SK-N-SH (cell line): Measurements from ENCODE around the gene KRTAP3-2. TPM values are rescaled to one million over a fixed set of nuclear protein-coding genes. Genes with fewer than 3 reads are reported as not detected.

Source experiments
- CTCF ChIA-PET: fragments of 300-600, 350-600 bp; formaldehyde crosslinking; extraction: SDS; loops from one replicate; lab custom pipeline; 2021; lab: Yijun Ruan, JAX
- POLR2A ChIA-PET: fragments of 350-600 bp; sonication (Branson Sonifier 250); formaldehyde crosslinking; extraction: SDS; loops from one replicate; lab custom pipeline; 2020; ENCODE audit warnings: antibody characterized with exemption, inconsistent platforms; lab: Yijun Ruan, JAX
- DNase-seq: peaks from one replicate; pipeline ENCODE4 v3.0.0; 2012
- H2AFZ ChIP-seq: fragments of 200-600 bp; sonication (generic); 2 replicates; pipeline ENCODE4 v1.8.1; 2016; ENCODE audit warnings: antibody characterized with exemption, mild to moderate bottlenecking, low read depth
- H3F3A ChIP-seq: fragments of 200-600 bp; sonication (generic); replicated peaks from 2 replicates; pipeline ENCODE3; 2016; ENCODE audit warnings: antibody characterized with exemption, mild to moderate bottlenecking; ENCODE audit not compliant: insufficient read depth
- H3K27ac ChIP-seq, 2 experiments: fragments of 200-500 bp in 1 of 2; fragments of 200-600 bp in 1 of 2; sonication (Bioruptor generic) in 1 of 2; sonication (generic), shearing (Covaris generic) in 1 of 2; 2 replicates each; pipeline versions ENCODE4 v1.5.1 to v1.6.1; 2014 to 2016; ENCODE audit warnings: low read depth in 2 of 2, inconsistent platforms in 1 of 2, low read length in 1 of 2, mild to moderate bottlenecking in 1 of 2, mixed read lengths in 1 of 2
- H3K27me3 ChIP-seq: fragments of 200-600 bp; sonication (generic), shearing (Covaris generic); 2 replicates; pipeline ENCODE4 v1.6.1; 2016; ENCODE audit warnings: mixed run types; ENCODE audit not compliant: insufficient read depth
- H3K36me3 ChIP-seq, 2 experiments: fragments of 200-500 bp in 1 of 2; fragments of 200-600 bp in 1 of 2; sonication (Bioruptor generic) in 1 of 2; sonication (generic) in 1 of 2; replicated peaks in 1 of 2; 2 replicates each; pipeline versions ENCODE3 to v1.5.1; 2014 to 2016; ENCODE audit warnings: low read length in 1 of 2, mild to moderate bottlenecking in 1 of 2; ENCODE audit not compliant: insufficient read depth in 2 of 2, control insufficient read depth in 1 of 2
- H3K4me1 ChIP-seq, 2 experiments: fragments of 200-500 bp in 1 of 2; fragments of 200-600 bp in 1 of 2; sonication (Bioruptor generic) in 1 of 2; sonication (generic), shearing (Covaris generic) in 1 of 2; 2 replicates each; pipeline versions ENCODE4 v1.5.1 to v1.6.1; 2014 to 2016; ENCODE audit warnings: low read depth in 1 of 2, low read length in 1 of 2, mixed run types in 1 of 2; ENCODE audit not compliant: insufficient read depth in 2 of 2, control insufficient read depth in 1 of 2
- H3K4me2 ChIP-seq: fragments of 200-600 bp; sonication (generic), shearing (Covaris generic); 2 replicates; pipeline ENCODE4 v1.6.1; 2017; ENCODE audit warnings: mixed run types
- H3K4me3 ChIP-seq, 2 experiments: fragments of 200-500 bp in 1 of 2; fragments of 200-600 bp in 1 of 2; sonication (Bioruptor generic) in 1 of 2; sonication (generic), shearing (Covaris generic) in 1 of 2; 2 replicates each; pipeline versions ENCODE4 v1.5.1 to v1.8.1; 2014 to 2016; ENCODE audit warnings: low read depth in 2 of 2, inconsistent platforms in 1 of 2, low read length in 1 of 2, mild to moderate bottlenecking in 1 of 2, mixed read lengths in 1 of 2, moderate library complexity in 1 of 2
- H3K79me2 ChIP-seq: fragments of 200-600 bp; sonication (generic); 2 replicates; pipeline ENCODE4 v1.8.1; 2017; ENCODE audit warnings: mild to moderate bottlenecking; ENCODE audit not compliant: insufficient read depth
- H3K9ac ChIP-seq: fragments of 200-600 bp; sonication (generic); 2 replicates; pipeline ENCODE4 v1.6.1; 2017; ENCODE audit warnings: mixed run types
- H3K9me2 ChIP-seq: fragments of 200-600 bp; sonication (generic); 2 replicates; pipeline ENCODE4 v1.6.1; 2017; ENCODE audit warnings: mixed run types
- H3K9me3 ChIP-seq: fragments of 200-600 bp; sonication (generic); 2 replicates; pipeline ENCODE4 v1.6.1; 2017; ENCODE audit warnings: mixed run types, mild to moderate bottlenecking, moderate library complexity
- H4K20me1 ChIP-seq: fragments of 200-600 bp; sonication (generic); 2 replicates; pipeline ENCODE4 v1.6.1; 2017; ENCODE audit warnings: mild to moderate bottlenecking, mixed run types; ENCODE audit not compliant: insufficient read depth
- EP300 ChIP-seq, 2 experiments: IDR thresholded peaks; 2 replicates each; pipeline versions ENCODE4 v1.4.0 to v1.6.1; 2012; ENCODE audit warnings: borderline replicate concordance in 1 of 2, low read depth in 1 of 2, low read length in 1 of 2
- FOSL2 ChIP-seq: IDR thresholded peaks from 2 replicates; pipeline ENCODE4 v1.4.0; 2012; ENCODE audit warnings: low read depth, mild to moderate bottlenecking, moderate library complexity, borderline replicate concordance
- FOXJ3 ChIP-seq: sonication (generic); formaldehyde crosslinking; IDR thresholded peaks from 2 replicates; pipeline ENCODE4 v1.5.1; 2020; ENCODE audit warnings: mild to moderate bottlenecking, missing genetic modification reagents
- FOXM1 ChIP-seq: IDR thresholded peaks from 2 replicates; pipeline ENCODE4 v1.4.0; 2012; ENCODE audit warnings: low read depth, mild to moderate bottlenecking
- GABPA ChIP-seq: IDR thresholded peaks from 2 replicates; pipeline ENCODE4 v1.4.0; 2012; ENCODE audit warnings: low read depth, mild to moderate bottlenecking
- JUND ChIP-seq: IDR thresholded peaks from 2 replicates; pipeline ENCODE4 v1.4.0; 2012
- MEF2A ChIP-seq: IDR thresholded peaks from 2 replicates; pipeline ENCODE4 v1.4.0; 2012; ENCODE audit warnings: low read depth, borderline replicate concordance
- POLR2AphosphoS5 ChIP-seq: IDR thresholded peaks from 2 replicates; pipeline ENCODE4 v1.6.1; 2012; ENCODE audit warnings: low read depth, low read length
- RCOR1 ChIP-seq: fragments of 150-350 bp; IDR thresholded peaks from 2 replicates; pipeline ENCODE4 v1.6.1; 2017; ENCODE audit warnings: antibody characterized with exemption, low read length
- RXRA ChIP-seq: IDR thresholded peaks from 2 replicates; pipeline ENCODE4 v1.4.0; 2012; ENCODE audit warnings: low read depth, mild to moderate bottlenecking, borderline replicate concordance
- SMC3 ChIP-seq: IDR thresholded peaks from 2 replicates; pipeline ENCODE4 v1.6.1; 2012; ENCODE audit warnings: low read depth, low read length, improper control_type of control experiment
- TEAD4 ChIP-seq: IDR thresholded peaks from 2 replicates; pipeline ENCODE4 v1.4.0; 2012; ENCODE audit warnings: mild to moderate bottlenecking, borderline replicate concordance; ENCODE audit not compliant: insufficient read depth
- WGBS: methylation state at CpG from one replicate; pipeline ENCODE4 v1.1.6; 2017; ENCODE audit warnings: low lambda C conversion rate; 5-methylcytosine and 5-hydroxymethylcytosine counted together
- polyA plus RNA-seq, 3 experiments: library from polyadenylated mRNA; depleted of rRNA; stranded (reverse); fragments of >200 nt; gene quantifications; 2 replicates each; pipeline ENCODE4 v1.2.3, GENCODE V29; 2012
- TF ChIP-seq, protein P1 (sequence below): IDR thresholded peaks from 2 replicates; pipeline ENCODE4 v1.4.0; 2012; ENCODE audit warnings: low read depth, borderline replicate concordance
- TF ChIP-seq, protein P2 (sequence below): IDR thresholded peaks from 2 replicates; pipeline ENCODE4 v1.4.0; 2012; ENCODE audit warnings: low read depth, borderline replicate concordance
- TF ChIP-seq, protein P3 (sequence below): IDR thresholded peaks from 2 replicates; pipeline ENCODE4 v1.6.1; 2012; ENCODE audit warnings: mild to moderate bottlenecking, low read depth, low read length, moderate library complexity

The KRTAP3-2 gene
- polyA plus RNA-seq, 1 of the 3 experiments (the other 2 are of a cell fraction): not detected

DNA sequence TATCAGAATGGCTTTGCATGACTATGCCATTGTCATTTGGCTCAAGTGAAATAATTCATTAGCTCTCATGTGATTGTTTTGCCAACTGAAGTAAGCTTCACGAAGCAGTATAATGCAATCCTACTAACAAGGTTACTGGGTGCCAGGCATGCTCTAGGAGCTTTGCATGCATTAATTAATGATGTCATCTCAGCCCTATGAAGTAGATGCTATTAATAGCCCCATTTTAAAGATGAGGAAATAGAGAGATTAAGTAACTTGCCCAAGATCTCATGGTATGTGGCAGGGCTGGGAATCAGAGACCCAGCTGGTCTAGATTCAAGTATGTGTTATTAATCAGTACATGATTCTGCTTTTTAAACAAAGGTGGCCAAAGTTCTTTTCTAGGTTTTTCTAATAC lies 47.0 kb downstream of the KRTAP3-2 start:
- Histone ChIP-seq H3K4me1 (peaks cover 0 to 5% of the 10 kb centered on the region in 2 experiments; a peak in 1 of 4 replicates), H4K20me1 (no peaks in the 10 kb centered on the region), H3K27me3 (peaks cover 25% of the 10 kb centered on the region; the same call in 1 of the 2 replicates), H3K9me3 (no peaks in the 10 kb centered on the region), H3K79me2 (no peaks in the 10 kb centered on the region), H3K9me2 (no peaks in the 10 kb centered on the region), H2AFZ (no peak overlapping the region), H3K36me3 (no peaks in the 10 kb centered on the region), H3K27ac (no peak overlapping the region), H3F3A (no peaks in the 10 kb centered on the region), H3K4me2 (no peak overlapping the region), H3K4me3 (no peak overlapping the region), H3K9ac (no peak overlapping the region)
- no peak for TF ChIP-seq POLR2AphosphoS5
- TF ChIP-seq JUND: no peak
- no peak for DNase-seq
- WGBS: 18% methylated on average over 1 of the region's 1 CpG
- ChIA-PET POLR2A (no interaction called here), CTCF (interaction anchor here (0.7 to 1.1 kb wide), 3 partner anchors 11 to 710 kb away, joined by 3 read pairs; no protein-coding TSS in a partner anchor)

DNA sequence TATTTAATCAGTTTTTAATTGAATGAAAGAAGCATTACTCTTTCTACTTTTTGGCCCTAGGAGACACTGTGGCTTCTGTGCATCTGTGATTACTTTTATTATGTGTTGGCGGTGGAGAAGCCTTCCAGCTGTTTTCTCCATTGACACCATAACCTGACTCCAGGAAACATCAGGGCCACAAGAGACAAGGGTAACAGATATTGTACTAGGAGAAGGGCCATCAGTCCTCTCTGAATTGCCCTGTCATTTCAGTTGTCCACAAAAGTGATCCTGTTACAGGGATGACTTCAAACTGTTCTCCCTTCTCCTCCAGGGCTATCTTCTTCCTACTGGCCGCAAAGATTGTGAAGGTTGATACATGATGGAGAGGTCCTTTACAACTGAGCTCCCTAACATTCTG lies 47.6 kb downstream of the KRTAP3-2 start:
- Histone ChIP-seq H3K36me3 (no peaks in the 10 kb centered on the region), H3K27ac (no peak overlapping the region), H4K20me1 (no peaks in the 10 kb centered on the region), H3F3A (no peaks in the 10 kb centered on the region), H3K4me1 (0 out of 4 replicates have a peak, but pooled peaks cover 0 to under 1% of the 10 kb centered on the region in 2 experiments), H3K9me2 (no peaks in the 10 kb centered on the region)
- DNase-seq: no peak
- TF ChIP-seq SMC3 (no peak), TEAD4 (no peak), FOSL2 (no peak), EP300 (IDR thresholded peaks at IDR 0.05; ENCODE audit: borderline replicate concordance in 1 of 2, low read depth in 1 of 2, low read length in 1 of 2) (no peak), RCOR1 (no peak)
- TF ChIP-seq, protein P1, sequence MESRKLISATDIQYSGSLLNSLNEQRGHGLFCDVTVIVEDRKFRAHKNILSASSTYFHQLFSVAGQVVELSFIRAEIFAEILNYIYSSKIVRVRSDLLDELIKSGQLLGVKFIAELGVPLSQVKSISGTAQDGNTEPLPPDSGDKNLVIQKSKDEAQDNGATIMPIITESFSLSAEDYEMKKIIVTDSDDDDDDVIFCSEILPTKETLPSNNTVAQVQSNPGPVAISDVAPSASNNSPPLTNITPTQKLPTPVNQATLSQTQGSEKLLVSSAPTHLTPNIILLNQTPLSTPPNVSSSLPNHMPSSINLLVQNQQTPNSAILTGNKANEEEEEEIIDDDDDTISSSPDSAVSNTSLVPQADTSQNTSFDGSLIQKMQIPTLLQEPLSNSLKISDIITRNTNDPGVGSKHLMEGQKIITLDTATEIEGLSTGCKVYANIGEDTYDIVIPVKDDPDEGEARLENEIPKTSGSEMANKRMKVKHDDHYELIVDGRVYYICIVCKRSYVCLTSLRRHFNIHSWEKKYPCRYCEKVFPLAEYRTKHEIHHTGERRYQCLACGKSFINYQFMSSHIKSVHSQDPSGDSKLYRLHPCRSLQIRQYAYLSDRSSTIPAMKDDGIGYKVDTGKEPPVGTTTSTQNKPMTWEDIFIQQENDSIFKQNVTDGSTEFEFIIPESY: no peak
- TF ChIP-seq, all 33 proteins: peak for 0
- H3K79me2 ChIP-seq: no peaks in the 10 kb centered on the region
- H3K9me3 ChIP-seq: no peaks in the 10 kb centered on the region
- ChIA-PET POLR2A (no interaction called here), CTCF (interaction anchor here (1.1 kb wide), 1 partner anchor 148 kb away, joined by 3 read pairs; no protein-coding TSS in a partner anchor)
- no peak overlapping the region for H3K9ac ChIP-seq
- H3K4me3 ChIP-seq: no peak overlapping the region
- H3K27me3 ChIP-seq: peaks cover 30% of the 10 kb centered on the region; the same call in 1 of the 2 replicates
- no peak overlapping the region for H3K4me2 ChIP-seq
- WGBS: 30% methylated on average over 2 of the region's 2 CpGs
- no peak overlapping the region for H2AFZ ChIP-seq

DNA sequence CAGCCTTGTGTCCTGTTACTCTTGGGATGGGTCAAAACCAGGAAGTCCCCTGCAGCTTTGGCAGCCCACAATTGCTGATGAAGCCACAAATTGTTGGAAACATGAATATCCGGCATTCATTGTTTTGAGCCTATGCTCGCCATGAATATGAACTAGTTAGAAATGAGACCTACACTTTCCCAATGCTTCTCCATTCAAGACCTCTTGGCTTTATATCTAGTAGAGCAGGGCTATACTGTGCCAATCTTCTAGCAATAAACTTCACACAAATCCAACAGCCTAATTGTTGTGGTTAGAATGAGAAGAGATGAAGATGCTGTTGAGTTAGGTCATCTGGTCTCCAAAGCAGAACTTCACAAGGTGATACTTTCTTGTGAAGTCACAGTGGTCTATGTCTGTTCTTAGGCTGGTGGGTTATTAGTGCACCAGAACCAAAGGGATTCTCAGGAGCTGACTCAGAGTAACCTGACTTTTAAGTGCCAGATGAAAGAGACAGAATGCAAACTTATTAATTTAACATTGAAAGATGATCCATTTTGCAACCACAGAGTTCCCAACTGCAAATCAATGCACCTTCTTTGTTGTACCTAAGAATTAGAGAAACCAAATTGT lies 48.6 kb downstream of the KRTAP3-2 start:
- Histone ChIP-seq H3K4me3 (no peak overlapping the region), H3K4me2 (no peak overlapping the region), H2AFZ (no peak overlapping the region), H3F3A (no peaks in the 10 kb centered on the region), H3K9ac (no peak overlapping the region), H3K27ac (no peak overlapping the region), H3K9me3 (no peaks in the 10 kb centered on the region), H3K9me2 (no peaks in the 10 kb centered on the region), H4K20me1 (no peaks in the 10 kb centered on the region), H3K36me3 (no peaks in the 10 kb centered on the region), H3K79me2 (no peaks in the 10 kb centered on the region), H3K27me3 (peaks cover 40% of the 10 kb centered on the region; the same call in 1 of the 2 replicates), H3K4me1 (no peaks in the 10 kb centered on the region)
- ChIA-PET CTCF (no interaction called here), POLR2A (no interaction called here)
- DNase-seq: no peak
- 61% methylated on average over 2 of the region's 2 CpGs for WGBS
- TF ChIP-seq RXRA: no peak
- TF ChIP-seq FOSL2: no peak
- TF ChIP-seq MEF2A: no peak
- TF ChIP-seq, protein P2, sequence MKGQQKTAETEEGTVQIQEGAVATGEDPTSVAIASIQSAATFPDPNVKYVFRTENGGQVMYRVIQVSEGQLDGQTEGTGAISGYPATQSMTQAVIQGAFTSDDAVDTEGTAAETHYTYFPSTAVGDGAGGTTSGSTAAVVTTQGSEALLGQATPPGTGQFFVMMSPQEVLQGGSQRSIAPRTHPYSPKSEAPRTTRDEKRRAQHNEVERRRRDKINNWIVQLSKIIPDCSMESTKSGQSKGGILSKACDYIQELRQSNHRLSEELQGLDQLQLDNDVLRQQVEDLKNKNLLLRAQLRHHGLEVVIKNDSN: no peak
- TF ChIP-seq, protein P3, sequence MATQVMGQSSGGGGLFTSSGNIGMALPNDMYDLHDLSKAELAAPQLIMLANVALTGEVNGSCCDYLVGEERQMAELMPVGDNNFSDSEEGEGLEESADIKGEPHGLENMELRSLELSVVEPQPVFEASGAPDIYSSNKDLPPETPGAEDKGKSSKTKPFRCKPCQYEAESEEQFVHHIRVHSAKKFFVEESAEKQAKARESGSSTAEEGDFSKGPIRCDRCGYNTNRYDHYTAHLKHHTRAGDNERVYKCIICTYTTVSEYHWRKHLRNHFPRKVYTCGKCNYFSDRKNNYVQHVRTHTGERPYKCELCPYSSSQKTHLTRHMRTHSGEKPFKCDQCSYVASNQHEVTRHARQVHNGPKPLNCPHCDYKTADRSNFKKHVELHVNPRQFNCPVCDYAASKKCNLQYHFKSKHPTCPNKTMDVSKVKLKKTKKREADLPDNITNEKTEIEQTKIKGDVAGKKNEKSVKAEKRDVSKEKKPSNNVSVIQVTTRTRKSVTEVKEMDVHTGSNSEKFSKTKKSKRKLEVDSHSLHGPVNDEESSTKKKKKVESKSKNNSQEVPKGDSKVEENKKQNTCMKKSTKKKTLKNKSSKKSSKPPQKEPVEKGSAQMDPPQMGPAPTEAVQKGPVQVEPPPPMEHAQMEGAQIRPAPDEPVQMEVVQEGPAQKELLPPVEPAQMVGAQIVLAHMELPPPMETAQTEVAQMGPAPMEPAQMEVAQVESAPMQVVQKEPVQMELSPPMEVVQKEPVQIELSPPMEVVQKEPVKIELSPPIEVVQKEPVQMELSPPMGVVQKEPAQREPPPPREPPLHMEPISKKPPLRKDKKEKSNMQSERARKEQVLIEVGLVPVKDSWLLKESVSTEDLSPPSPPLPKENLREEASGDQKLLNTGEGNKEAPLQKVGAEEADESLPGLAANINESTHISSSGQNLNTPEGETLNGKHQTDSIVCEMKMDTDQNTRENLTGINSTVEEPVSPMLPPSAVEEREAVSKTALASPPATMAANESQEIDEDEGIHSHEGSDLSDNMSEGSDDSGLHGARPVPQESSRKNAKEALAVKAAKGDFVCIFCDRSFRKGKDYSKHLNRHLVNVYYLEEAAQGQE: no peak
- no peak for TF ChIP-seq FOXM1
- no peak for TF ChIP-seq FOXJ3 (CRISPR knock-in tag)
- no peak for TF ChIP-seq POLR2AphosphoS5
- TF ChIP-seq RCOR1: no peak
- TF ChIP-seq GABPA: no peak
